Mesothelial cell of epicardium (in vitro differentiated cells): ENCODE measurements around the gene SAFB2. TPM values are rescaled to one million over a fixed set of nuclear protein-coding genes. Genes with fewer than 3 reads are reported as not detected.

ENCODE experiments used
- DNase-seq, 2 experiments: peaks; one replicate each; pipeline ENCODE4 v3.0.0; 2021; ENCODE audit warnings: low spot score in 2 of 2; ENCODE audit not compliant: unreplicated experiment in 2 of 2
- H3K27ac Mint-ChIP-seq: 2 replicates; pipeline ENCODE4 v1.8.0; 2021; ENCODE audit warnings: mixed read lengths
- H3K27me3 Mint-ChIP-seq: 2 replicates; pipeline ENCODE4 v1.8.0; 2021; ENCODE audit warnings: low read depth, mixed read lengths
- H3K36me3 Mint-ChIP-seq: 2 replicates; pipeline ENCODE4 v1.8.0; 2021; ENCODE audit warnings: mixed read lengths
- H3K4me1 Mint-ChIP-seq: 2 replicates; pipeline ENCODE4 v1.8.0; 2021; ENCODE audit warnings: mixed read lengths
- H3K4me3 Mint-ChIP-seq: 2 replicates; pipeline ENCODE4 v1.8.0; 2021; ENCODE audit warnings: mild to moderate bottlenecking, moderate library complexity, mixed read lengths
- H3K9me3 Mint-ChIP-seq: 2 replicates; pipeline ENCODE4 v1.8.0; 2021; ENCODE audit warnings: mixed read lengths
- CTCF ChIP-seq: fragments of 200-600 bp; sonication (generic); IDR thresholded peaks from one replicate; pipeline ENCODE4 v1.5.0; 2021; ENCODE audit warnings: antibody characterized with exemption; ENCODE audit not compliant: unreplicated experiment
- total RNA-seq: library from RNA; stranded (reverse); gene quantifications from 3 replicates; pipeline ENCODE4 v1.2.1, GENCODE V29; 2021

Gene SAFB2
- 70.5 to 80.3 TPM (median 78.4 TPM) in 3 replicates for total RNA-seq

- TF ChIP-seq CTCF: no peak
- Mint-ChIP-seq H3K4me1 (peaks cover 47% of the 10 kb centered on the region), H3K9me3 (no peaks in the 10 kb centered on the region), H3K27me3 (no peaks in the 10 kb centered on the region), H3K36me3 (peaks cover 17% of the 10 kb centered on the region), H3K4me3 (peak within 1 kb of the TSS; percentile 100), H3K27ac (peak within 1 kb of the TSS; percentile 100)
- peak; percentile 99 to 100 for DNase-seq
These were observed at the start of gene SAFB2, which contains the start of gene SAFB for GRCh38 chr19:5622465-5623396. Gene SAFB2, minus strand, starts transcription at chr19:5622776. Its CDS starts 61 bp downstream, at chr19:5622715. Gene SAFB, plus strand, starts transcription at chr19:5623083. Its CDS starts 123 bp downstream, at chr19:5623206.

- Mint-ChIP-seq H3K27ac (no peak overlapping the region), H3K36me3 (peaks cover 18% of the 10 kb centered on the region), H3K9me3 (no peaks in the 10 kb centered on the region), H3K4me3 (no peak overlapping the region), H3K4me1 (peaks cover 4% of the 10 kb centered on the region), H3K27me3 (no peaks in the 10 kb centered on the region)
- no peak for TF ChIP-seq CTCF
- DNase-seq: no peak
These were observed 49.0 kb upstream of the SAFB2 start for GRCh38 chr19:5671600-5671999.

- no peak for DNase-seq
- peaks cover 36% of the 10 kb centered on the region for H3K36me3 Mint-ChIP-seq
- H3K4me3 Mint-ChIP-seq: no peak overlapping the region
- H3K9me3 Mint-ChIP-seq: no peaks in the 10 kb centered on the region
- no peak for TF ChIP-seq CTCF
- peaks cover 4% of the 10 kb centered on the region for H3K4me1 Mint-ChIP-seq
- no peaks in the 10 kb centered on the region for H3K27me3 Mint-ChIP-seq
- no peak overlapping the region for H3K27ac Mint-ChIP-seq
These were observed 46.6 kb upstream of the SAFB2 start for GRCh38 chr19:5669212-5669611.

GRCh38 chr19:5667751-5668271 is 45.2 kb upstream of the SAFB2 start:
- no peak overlapping the region for H3K4me3 Mint-ChIP-seq
- H3K4me1 Mint-ChIP-seq: peaks cover 4% of the 10 kb centered on the region
- H3K27ac Mint-ChIP-seq: peak overlapping the region; percentile 56
- no peaks in the 10 kb centered on the region for H3K27me3 Mint-ChIP-seq
- DNase-seq: no peak
- peaks cover 36% of the 10 kb centered on the region for H3K36me3 Mint-ChIP-seq
- no peaks in the 10 kb centered on the region for H3K9me3 Mint-ChIP-seq
- no peak for TF ChIP-seq CTCF

GRCh38 chr19:5666921-5667610 is 44.5 kb upstream of the SAFB2 start:
- peak overlapping the region; percentile 56 for H3K27ac Mint-ChIP-seq
- no peak for DNase-seq
- TF ChIP-seq CTCF: no peak

More at GRCh38 chr19:5666921-5667610, 44.5 kb upstream of the SAFB2 start:
- Mint-ChIP-seq H3K4me3 (no peak overlapping the region), H3K36me3 (peaks cover 36% of the 10 kb centered on the region), H3K4me1 (peaks cover 4% of the 10 kb centered on the region), H3K27me3 (no peaks in the 10 kb centered on the region), H3K9me3 (no peaks in the 10 kb centered on the region)
